HL-60/S4 (cell line): Measurements from ENCODE around the gene SOBP.

Experiments used
- in situ Hi-C: fragments of 300-500 bp; cut with MboI; formaldehyde crosslinking; loops from 2 replicates; pipeline ENCODE4 v1.14.3; 2022; ENCODE audit warnings: low sequenced_read_pairs

The SOBP gene

GRCh38 chr6:107707346-107708275, 217.7 kb downstream of the SOBP start:
- in situ Hi-C loops = no loop called here

- in situ Hi-C loops = no loop called here
Observed at GRCh38 chr6:107708435-107708834, 218.5 kb downstream of the SOBP start.

- in situ Hi-C loops = no loop called here
Observed at GRCh38 chr6:107709341-107709740, 219.4 kb downstream of the SOBP start.
